ENCODE results near the gene JADE3. TPM values are rescaled to one million over a fixed set of nuclear protein-coding genes. Genes with fewer than 3 reads are reported as not detected.

Gene JADE3
- total RNA-seq, 4 donors from 2014 or later, result 2.0 to 10.9 (median 2.9) TPM

DNA sequence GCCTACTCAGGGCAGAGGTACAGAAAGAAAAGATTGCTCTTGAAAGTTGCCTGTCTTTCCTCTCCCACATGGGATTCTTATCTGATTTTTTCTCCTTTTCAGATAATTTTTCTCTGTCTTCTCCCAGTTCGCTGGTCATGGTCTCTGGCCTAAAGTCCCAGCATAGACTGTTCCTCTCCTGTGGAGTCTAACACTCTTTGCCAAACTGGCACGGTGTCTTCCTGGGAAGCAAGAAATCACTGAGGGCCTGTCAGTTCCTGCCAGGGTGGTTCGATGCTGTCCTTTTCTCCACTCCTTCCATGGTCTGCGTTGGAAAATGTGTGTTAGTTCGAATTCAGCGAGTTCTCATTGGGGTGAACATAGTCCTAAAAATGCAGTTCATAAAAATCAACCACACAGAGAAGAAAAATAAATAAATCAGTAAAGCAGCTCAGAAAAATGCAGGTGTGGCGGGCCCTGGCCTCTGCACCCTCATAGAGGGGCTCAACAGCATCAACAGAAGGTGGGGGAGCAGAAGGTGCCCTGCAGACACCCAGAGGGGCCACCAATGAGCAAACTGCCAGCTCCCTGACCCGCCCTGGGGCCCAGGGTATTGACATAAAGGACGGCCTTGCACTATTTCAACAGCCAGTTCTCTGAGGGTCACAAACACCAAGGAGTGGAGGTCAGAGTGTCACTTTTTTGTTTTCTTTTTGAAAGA is 168.1 kb downstream of the JADE3 start:
- intact Hi-C loops (cut with DNase I; ENCODE audit: low total_unique reads), result no loop called here
- no peaks in the 10 kb centered on the region for H3K9me3 ChIP-seq
- peaks cover 0 to 5% of the 10 kb centered on the region in 2 donors for H3K36me3 ChIP-seq
- no peaks in the 10 kb centered on the region for H3K4me1 ChIP-seq
- H3K27ac ChIP-seq, result no peak overlapping the region
- in situ Hi-C loops (cut with MboI; ENCODE audit: low sequenced_read_pairs in 4 of 4), result no loop called here
- H3K27me3 ChIP-seq, result no peaks in the 10 kb centered on the region
- TF ChIP-seq POLR2A (IDR thresholded peaks at IDR 0.05), result no peak
- TF ChIP-seq, protein P1, sequence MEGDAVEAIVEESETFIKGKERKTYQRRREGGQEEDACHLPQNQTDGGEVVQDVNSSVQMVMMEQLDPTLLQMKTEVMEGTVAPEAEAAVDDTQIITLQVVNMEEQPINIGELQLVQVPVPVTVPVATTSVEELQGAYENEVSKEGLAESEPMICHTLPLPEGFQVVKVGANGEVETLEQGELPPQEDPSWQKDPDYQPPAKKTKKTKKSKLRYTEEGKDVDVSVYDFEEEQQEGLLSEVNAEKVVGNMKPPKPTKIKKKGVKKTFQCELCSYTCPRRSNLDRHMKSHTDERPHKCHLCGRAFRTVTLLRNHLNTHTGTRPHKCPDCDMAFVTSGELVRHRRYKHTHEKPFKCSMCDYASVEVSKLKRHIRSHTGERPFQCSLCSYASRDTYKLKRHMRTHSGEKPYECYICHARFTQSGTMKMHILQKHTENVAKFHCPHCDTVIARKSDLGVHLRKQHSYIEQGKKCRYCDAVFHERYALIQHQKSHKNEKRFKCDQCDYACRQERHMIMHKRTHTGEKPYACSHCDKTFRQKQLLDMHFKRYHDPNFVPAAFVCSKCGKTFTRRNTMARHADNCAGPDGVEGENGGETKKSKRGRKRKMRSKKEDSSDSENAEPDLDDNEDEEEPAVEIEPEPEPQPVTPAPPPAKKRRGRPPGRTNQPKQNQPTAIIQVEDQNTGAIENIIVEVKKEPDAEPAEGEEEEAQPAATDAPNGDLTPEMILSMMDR (IDR thresholded peaks at IDR 0.05 in 4 of 5, conservative IDR thresholded peaks at IDR 0.05 in 1 of 5), result no peak
- ATAC-seq (no peak), DNase-seq (no peak)
- H3K4me3 ChIP-seq, result no peak overlapping the region

DNA sequence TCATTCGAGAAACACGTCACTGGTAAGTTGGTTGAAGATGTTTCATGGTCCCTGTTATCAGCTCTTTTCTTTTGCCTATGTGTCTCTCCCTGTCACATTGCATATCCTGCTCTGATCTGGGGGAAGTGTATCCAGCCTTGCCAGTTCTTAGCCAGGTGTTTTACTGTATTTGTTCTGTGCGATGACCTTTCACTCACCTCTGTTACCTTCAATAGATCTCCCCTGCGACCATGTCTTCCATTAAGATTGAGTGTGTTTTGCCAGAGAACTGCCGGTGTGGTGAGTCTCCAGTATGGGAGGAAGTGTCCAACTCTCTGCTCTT is 168.7 kb downstream of the JADE3 start:
- no peaks in the 10 kb centered on the region for H3K9me3 ChIP-seq
- no peak overlapping the region for H3K4me3 ChIP-seq
- no peak for TF ChIP-seq POLR2A (IDR thresholded peaks at IDR 0.05)
- TF ChIP-seq, protein P1 (IDR thresholded peaks at IDR 0.05 in 4 of 5, conservative IDR thresholded peaks at IDR 0.05 in 1 of 5), result no peak
- intact Hi-C loops (cut with DNase I; ENCODE audit: low total_unique reads), result no loop called here
- in situ Hi-C loops (cut with MboI; ENCODE audit: low sequenced_read_pairs in 4 of 4), result no loop called here
- H3K27ac ChIP-seq, result no peak overlapping the region
- ATAC-seq, result no peak
- no peaks in the 10 kb centered on the region for H3K27me3 ChIP-seq
- H3K4me1 ChIP-seq, result no peaks in the 10 kb centered on the region
- peaks cover 0 to 5% of the 10 kb centered on the region in 2 donors for H3K36me3 ChIP-seq
- DNase-seq, result no peak

- no peaks in the 10 kb centered on the region for H3K4me1 ChIP-seq
- H3K27ac ChIP-seq, result no peak overlapping the region
- H3K9me3 ChIP-seq, result no peaks in the 10 kb centered on the region
- no peak for TF ChIP-seq POLR2A (IDR thresholded peaks at IDR 0.05)
- TF ChIP-seq, protein P1 (IDR thresholded peaks at IDR 0.05 in 4 of 5, conservative IDR thresholded peaks at IDR 0.05 in 1 of 5), result no peak
- no peak for ATAC-seq
- H3K36me3 ChIP-seq, result no peaks in the 10 kb centered on the region
- H3K4me3 ChIP-seq, result no peak overlapping the region
- in situ Hi-C loops (cut with MboI; ENCODE audit: low sequenced_read_pairs in 4 of 4), result loop anchor here in 1 of 4 donors (10.0 kb wide), 1 partner anchor 186 kb away; no protein-coding TSS in a partner anchor
- no peak for DNase-seq
- peaks cover 0 to 3% (median 0%) of the 10 kb centered on the region in 3 donors for H3K27me3 ChIP-seq
- intact Hi-C loops (cut with DNase I; ENCODE audit: low total_unique reads), result loop anchor here (5.0 kb wide), 2 partner anchors 189 to 334 kb away; partner anchors contain the start of gene SLC9A7
These were observed 179.0 kb downstream of the JADE3 start for GRCh38 chrX:47091149-47091775.

DNA sequence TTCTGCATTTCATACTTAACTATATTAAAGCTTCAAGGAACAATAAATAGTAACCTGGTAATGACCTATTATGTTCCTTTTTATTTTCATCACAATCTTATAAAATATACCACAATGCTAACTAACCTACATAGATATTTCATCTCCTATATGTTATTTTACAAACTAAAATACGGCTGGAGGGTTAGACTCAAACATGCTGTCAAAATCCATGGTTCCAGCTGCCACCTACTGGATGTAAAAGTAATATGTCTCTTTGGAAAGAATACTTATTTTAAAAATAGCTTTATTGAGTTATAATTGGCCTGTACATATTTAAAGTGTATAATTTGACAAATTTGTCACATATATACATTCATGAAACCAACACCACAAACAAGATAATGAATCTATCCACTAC is 181.0 kb downstream of the JADE3 start:
- TF ChIP-seq, protein P1 (IDR thresholded peaks at IDR 0.05 in 4 of 5, conservative IDR thresholded peaks at IDR 0.05 in 1 of 5), result peak in 3 of 5 experiments; percentile 15 to 33 (median 25)
- no peak for TF ChIP-seq POLR2A (IDR thresholded peaks at IDR 0.05)
- Histone ChIP-seq H3K27me3 (peaks cover 0 to 3% (median 0%) of the 10 kb centered on the region in 3 donors), H3K4me1 (no peaks in the 10 kb centered on the region), H3K36me3 (no peaks in the 10 kb centered on the region), H3K9me3 (no peaks in the 10 kb centered on the region), H3K27ac (no peak overlapping the region), H3K4me3 (no peak overlapping the region)
- DNase-seq (no peak), ATAC-seq (no peak)
- intact Hi-C loops (cut with DNase I; ENCODE audit: low total_unique reads), result loop anchor here (5.0 kb wide), 2 partner anchors 191 to 336 kb away; partner anchors contain the start of gene SLC9A7
- in situ Hi-C loops (cut with MboI; ENCODE audit: low sequenced_read_pairs in 4 of 4), result loop anchor here in 1 of 4 donors (10.0 kb wide), 1 partner anchor 188 kb away; no protein-coding TSS in a partner anchor
